Ishikawa (cell line): ENCODE data around the gene CCNE1.
A peak's percentile ranks its signal among the peaks of the same experiment; 100 is the strongest.

Experiments used
- CEBPB ChIP-seq: IDR thresholded peaks from 2 replicates; pipeline ENCODE4 v1.6.1; 2012
- CREB1 ChIP-seq: IDR thresholded peaks from 2 replicates; pipeline ENCODE4 v1.6.1; 2012; ENCODE audit warnings: low read depth
- EGR1 ChIP-seq: IDR thresholded peaks from 2 replicates; pipeline ENCODE4 v1.6.1; 2012
- EP300 ChIP-seq: IDR thresholded peaks from 2 replicates; pipeline ENCODE4 v1.6.1; 2012; ENCODE audit warnings: borderline replicate concordance
- FOXM1 ChIP-seq: IDR thresholded peaks from 2 replicates; pipeline ENCODE4 v1.6.1; 2012; ENCODE audit warnings: low read depth, borderline replicate concordance
- NFIC ChIP-seq: IDR thresholded peaks from 2 replicates; pipeline ENCODE4 v1.6.1; 2012
- RAD21 ChIP-seq: IDR thresholded peaks from 2 replicates; pipeline ENCODE4 v1.6.1; 2012; ENCODE audit warnings: low read depth
- REST ChIP-seq: IDR thresholded peaks from 2 replicates; pipeline ENCODE4 v1.6.1; 2012; ENCODE audit warnings: low read depth, mild to moderate bottlenecking
- TAF1 ChIP-seq: IDR thresholded peaks from 2 replicates; pipeline ENCODE4 v1.6.1; 2012; ENCODE audit warnings: low read depth, mild to moderate bottlenecking
- TCF12 ChIP-seq: IDR thresholded peaks from 2 replicates; pipeline ENCODE4 v1.6.1; 2012; ENCODE audit warnings: low read depth
- TEAD4 ChIP-seq: IDR thresholded peaks from 2 replicates; pipeline ENCODE4 v1.6.1; 2012
- YY1 ChIP-seq: IDR thresholded peaks from 2 replicates; pipeline ENCODE4 v1.6.1; 2012; ENCODE audit warnings: low read depth
- ZBTB7A ChIP-seq: IDR thresholded peaks from 2 replicates; pipeline ENCODE4 v1.6.1; 2012; ENCODE audit warnings: low read depth
- TF ChIP-seq, protein P1 (sequence below): IDR thresholded peaks from 2 replicates; pipeline ENCODE4 v1.6.1; 2012
- TF ChIP-seq, protein P2 (sequence below): IDR thresholded peaks from 2 replicates; pipeline ENCODE4 v1.6.1; 2012

The CCNE1 gene

DNA sequence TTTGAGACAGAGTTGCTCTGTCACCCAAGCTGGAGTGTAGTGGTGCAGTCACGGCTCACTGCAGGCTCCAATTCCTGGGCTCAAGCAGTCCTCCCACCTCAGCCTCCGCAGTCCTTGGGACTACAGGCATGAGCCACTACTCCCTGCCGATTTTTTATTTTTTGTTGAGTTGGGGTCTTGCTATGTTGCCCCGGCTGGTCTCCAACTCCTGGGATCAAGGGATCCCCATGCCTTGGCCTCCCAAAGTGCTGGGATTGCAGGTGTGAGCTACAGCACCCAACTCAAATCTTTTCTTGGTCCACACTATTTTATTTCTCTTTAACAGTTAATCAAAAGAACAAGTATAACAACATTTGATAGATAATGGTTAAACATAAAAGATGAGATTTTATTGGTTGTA is 7.5 kb downstream of the CCNE1 start:
- TF ChIP-seq, protein P1, sequence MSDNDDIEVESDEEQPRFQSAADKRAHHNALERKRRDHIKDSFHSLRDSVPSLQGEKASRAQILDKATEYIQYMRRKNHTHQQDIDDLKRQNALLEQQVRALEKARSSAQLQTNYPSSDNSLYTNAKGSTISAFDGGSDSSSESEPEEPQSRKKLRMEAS = no peak
- no peak for TF ChIP-seq TEAD4
- TF ChIP-seq FOXM1 = no peak
- no peak for TF ChIP-seq EP300
- TF ChIP-seq EGR1 = no peak
- TF ChIP-seq TCF12 = no peak
- TF ChIP-seq ZBTB7A = no peak
- no peak for TF ChIP-seq TAF1
- no peak for TF ChIP-seq YY1
- TF ChIP-seq RAD21 = no peak
- TF ChIP-seq NFIC = no peak

DNA sequence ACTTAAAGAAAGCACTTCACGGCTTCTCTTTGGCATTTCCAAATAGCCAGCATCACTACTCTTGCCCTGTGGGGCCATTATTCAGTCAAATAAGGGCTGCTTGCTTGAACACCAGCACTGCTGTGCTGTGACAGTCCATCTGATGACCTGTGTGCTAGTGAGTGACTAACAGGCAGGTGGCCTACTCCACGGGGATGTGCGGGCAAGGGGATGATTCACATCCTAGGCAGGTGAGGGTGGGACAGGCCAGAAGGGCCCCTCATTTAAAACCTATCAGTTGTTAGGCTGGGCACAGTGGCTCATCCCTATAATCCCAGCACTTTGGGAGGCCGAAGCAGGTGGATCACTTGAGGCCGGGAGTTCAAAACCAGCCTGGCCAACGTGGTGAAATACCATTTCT is 8.2 kb downstream of the CCNE1 start:
- TF ChIP-seq NFIC (no peak), EP300 (no peak), TCF12 (no peak), CEBPB (no peak), FOXM1 (no peak)

DNA sequence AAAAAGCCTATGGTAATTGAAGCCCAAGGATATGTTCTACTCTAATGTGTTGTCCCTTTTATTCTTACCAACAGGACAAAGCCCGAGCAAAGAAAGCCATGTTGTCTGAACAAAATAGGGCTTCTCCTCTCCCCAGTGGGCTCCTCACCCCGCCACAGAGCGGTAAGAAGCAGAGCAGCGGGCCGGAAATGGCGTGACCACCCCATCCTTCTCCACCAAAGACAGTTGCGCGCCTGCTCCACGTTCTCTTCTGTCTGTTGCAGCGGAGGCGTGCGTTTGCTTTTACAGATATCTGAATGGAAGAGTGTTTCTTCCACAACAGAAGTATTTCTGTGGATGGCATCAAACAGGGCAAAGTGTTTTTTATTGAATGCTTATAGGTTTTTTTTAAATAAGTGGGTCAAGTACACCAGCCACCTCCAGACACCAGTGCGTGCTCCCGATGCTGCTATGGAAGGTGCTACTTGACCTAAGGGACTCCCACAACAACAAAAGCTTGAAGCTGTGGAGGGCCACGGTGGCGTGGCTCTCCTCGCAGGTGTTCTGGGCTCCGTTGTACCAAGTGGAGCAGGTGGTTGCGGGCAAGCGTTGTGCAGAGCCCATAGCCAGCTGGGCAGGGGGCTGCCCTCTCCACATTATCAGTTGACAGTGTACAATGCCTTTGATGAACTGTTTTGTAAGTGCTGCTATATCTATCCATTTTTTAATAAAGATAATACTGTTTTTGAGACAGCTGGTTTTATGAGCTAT is 12.0 kb downstream of the CCNE1 start:
- no peak for TF ChIP-seq TAF1
- TF ChIP-seq RAD21 = no peak
- no peak for TF ChIP-seq YY1
- TF ChIP-seq, protein P2, sequence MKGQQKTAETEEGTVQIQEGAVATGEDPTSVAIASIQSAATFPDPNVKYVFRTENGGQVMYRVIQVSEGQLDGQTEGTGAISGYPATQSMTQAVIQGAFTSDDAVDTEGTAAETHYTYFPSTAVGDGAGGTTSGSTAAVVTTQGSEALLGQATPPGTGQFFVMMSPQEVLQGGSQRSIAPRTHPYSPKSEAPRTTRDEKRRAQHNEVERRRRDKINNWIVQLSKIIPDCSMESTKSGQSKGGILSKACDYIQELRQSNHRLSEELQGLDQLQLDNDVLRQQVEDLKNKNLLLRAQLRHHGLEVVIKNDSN = no peak
- TF ChIP-seq NFIC = no peak
- TF ChIP-seq REST = no peak
- no peak for TF ChIP-seq EGR1
- no peak for TF ChIP-seq CEBPB
- no peak for TF ChIP-seq ZBTB7A
- TF ChIP-seq EP300 = no peak
- no peak for TF ChIP-seq TEAD4
- TF ChIP-seq TCF12 = no peak
- no peak for TF ChIP-seq FOXM1
- TF ChIP-seq, protein P1 = no peak
- no peak for TF ChIP-seq CREB1

DNA sequence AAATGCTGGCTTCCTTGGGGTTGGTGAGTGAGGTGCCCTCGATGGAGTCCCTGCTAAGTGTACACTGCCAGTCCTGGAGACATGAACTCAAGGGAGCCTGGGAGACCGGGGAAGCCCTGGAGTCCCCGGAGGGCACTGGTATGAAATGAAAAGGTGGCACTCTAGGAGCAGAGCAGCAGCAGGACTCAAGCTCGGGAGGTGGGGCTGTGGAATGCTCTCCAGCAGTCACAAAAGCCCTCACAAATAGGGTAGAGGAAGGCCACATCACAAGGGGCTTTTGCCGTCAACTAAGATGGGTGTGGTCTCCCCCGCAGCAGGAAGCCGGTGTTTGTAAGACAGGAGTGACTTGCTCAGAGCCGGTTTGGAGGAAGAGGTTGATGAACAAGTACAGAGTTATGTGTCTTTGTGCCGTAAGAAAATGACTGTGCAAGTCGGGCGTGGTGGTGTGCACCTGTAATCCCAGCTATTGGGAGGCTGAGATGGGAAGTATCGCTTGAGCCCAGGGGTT is 19.3 kb downstream of the CCNE1 start:
- no peak for TF ChIP-seq CREB1
- 0 out of 2 replicates have a peak, but pooled peaks have one; percentile 40 for TF ChIP-seq TCF12
- TF ChIP-seq EP300 = peak; percentile 40; the same call in 1 of the 2 replicates

DNA sequence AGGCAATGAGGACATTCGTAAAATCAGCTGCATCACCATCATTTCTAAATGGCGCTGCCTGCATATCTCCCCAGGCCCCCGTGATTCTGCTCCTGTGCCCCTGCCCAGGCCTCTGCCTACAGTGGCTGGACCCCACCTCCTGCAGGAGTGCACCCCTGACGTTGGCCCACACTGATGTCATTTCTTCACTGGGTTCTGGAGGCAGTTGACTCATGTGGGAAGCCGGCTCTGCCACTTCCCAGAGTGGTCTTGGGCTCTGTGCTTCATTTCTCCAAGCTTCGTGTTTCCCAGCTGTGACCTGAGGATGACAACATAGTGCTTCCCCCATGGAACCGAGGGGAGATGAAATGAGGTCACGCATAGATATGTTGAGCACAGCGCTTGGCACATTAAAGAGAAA is 19.9 kb downstream of the CCNE1 start:
- TF ChIP-seq YY1 (no peak), CREB1 (no peak), TCF12 (no peak), CEBPB (no peak), REST (no peak), NFIC (no peak), ZBTB7A (no peak), EP300 (no peak), RAD21 (no peak), TAF1 (no peak), FOXM1 (no peak), TEAD4 (no peak)
- TF ChIP-seq, protein P1 = no peak
- TF ChIP-seq, protein P2 = no peak
